PC-3 (cell line): Measurements from ENCODE around the gene HOXC5.

Experiments
- EZH2phosphoT487 ChIP-seq: fragments of 300-600 bp; sonication (generic); IDR thresholded peaks from 2 replicates; pipeline ENCODE4 v1.6.1; 2018; ENCODE audit warnings: mild to moderate bottlenecking, antibody characterized with exemption, low read length, borderline replicate concordance
- TF ChIP-seq, protein P1 (sequence below): fragments of 300-600 bp; sonication (generic); conservative IDR thresholded peaks from 2 replicates; pipeline ENCODE4 v1.5.1; 2017; ENCODE audit warnings: antibody characterized with exemption, low read depth, mild to moderate bottlenecking, low read length

DNA sequence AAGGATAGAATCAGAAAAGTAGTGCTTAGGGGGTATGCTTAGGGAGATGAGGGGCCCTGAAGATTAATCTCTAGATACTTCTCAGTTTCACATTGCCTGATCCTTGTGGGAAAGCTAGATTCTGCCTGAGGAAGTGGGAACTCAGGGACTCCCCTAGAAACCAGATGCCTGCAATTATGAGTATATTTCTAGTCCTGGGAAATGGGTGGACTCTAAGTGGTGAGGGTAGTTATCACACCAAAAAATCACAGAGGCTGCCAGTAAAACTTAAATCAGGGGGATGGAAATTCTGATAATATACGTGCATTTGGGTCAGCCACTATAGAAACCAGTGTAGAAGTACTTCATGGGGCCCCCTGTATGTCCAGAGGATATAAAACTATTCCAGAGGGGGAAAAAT lies 39.1 kb downstream of the HOXC5 start:
- TF ChIP-seq, protein P1, sequence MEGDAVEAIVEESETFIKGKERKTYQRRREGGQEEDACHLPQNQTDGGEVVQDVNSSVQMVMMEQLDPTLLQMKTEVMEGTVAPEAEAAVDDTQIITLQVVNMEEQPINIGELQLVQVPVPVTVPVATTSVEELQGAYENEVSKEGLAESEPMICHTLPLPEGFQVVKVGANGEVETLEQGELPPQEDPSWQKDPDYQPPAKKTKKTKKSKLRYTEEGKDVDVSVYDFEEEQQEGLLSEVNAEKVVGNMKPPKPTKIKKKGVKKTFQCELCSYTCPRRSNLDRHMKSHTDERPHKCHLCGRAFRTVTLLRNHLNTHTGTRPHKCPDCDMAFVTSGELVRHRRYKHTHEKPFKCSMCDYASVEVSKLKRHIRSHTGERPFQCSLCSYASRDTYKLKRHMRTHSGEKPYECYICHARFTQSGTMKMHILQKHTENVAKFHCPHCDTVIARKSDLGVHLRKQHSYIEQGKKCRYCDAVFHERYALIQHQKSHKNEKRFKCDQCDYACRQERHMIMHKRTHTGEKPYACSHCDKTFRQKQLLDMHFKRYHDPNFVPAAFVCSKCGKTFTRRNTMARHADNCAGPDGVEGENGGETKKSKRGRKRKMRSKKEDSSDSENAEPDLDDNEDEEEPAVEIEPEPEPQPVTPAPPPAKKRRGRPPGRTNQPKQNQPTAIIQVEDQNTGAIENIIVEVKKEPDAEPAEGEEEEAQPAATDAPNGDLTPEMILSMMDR: no peak
- TF ChIP-seq EZH2phosphoT487: no peak
